Measurements from ENCODE around the gene GALNS.

- no peak for TF ChIP-seq CTCF (conservative IDR thresholded peaks at IDR 0.05; ENCODE audit: low read depth in 2 of 2)
- TF ChIP-seq, protein P1, sequence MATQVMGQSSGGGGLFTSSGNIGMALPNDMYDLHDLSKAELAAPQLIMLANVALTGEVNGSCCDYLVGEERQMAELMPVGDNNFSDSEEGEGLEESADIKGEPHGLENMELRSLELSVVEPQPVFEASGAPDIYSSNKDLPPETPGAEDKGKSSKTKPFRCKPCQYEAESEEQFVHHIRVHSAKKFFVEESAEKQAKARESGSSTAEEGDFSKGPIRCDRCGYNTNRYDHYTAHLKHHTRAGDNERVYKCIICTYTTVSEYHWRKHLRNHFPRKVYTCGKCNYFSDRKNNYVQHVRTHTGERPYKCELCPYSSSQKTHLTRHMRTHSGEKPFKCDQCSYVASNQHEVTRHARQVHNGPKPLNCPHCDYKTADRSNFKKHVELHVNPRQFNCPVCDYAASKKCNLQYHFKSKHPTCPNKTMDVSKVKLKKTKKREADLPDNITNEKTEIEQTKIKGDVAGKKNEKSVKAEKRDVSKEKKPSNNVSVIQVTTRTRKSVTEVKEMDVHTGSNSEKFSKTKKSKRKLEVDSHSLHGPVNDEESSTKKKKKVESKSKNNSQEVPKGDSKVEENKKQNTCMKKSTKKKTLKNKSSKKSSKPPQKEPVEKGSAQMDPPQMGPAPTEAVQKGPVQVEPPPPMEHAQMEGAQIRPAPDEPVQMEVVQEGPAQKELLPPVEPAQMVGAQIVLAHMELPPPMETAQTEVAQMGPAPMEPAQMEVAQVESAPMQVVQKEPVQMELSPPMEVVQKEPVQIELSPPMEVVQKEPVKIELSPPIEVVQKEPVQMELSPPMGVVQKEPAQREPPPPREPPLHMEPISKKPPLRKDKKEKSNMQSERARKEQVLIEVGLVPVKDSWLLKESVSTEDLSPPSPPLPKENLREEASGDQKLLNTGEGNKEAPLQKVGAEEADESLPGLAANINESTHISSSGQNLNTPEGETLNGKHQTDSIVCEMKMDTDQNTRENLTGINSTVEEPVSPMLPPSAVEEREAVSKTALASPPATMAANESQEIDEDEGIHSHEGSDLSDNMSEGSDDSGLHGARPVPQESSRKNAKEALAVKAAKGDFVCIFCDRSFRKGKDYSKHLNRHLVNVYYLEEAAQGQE (IDR thresholded peaks at IDR 0.05; ENCODE audit: unreplicated experiment), result no peak
- TF ChIP-seq EZH2 (IDR thresholded peaks at IDR 0.05; ENCODE audit: low read depth, unreplicated experiment), result no peak
- TF ChIP-seq CREB1 (CRISPR knock-in tag; IDR thresholded peaks at IDR 0.05; ENCODE audit: low read depth), result no peak
- TF ChIP-seq POLR2AphosphoS5 (IDR thresholded peaks at IDR 0.05; ENCODE audit: low read depth), result no peak
- TF ChIP-seq EZH2phosphoT487 (IDR thresholded peaks at IDR 0.05; ENCODE audit: unreplicated experiment), result no peak
- TF ChIP-seq ETS1 (IDR thresholded peaks at IDR 0.05), result no peak
- TF ChIP-seq ZNF462 (CRISPR knock-in tag; IDR thresholded peaks at IDR 0.05), result no peak
- no peak for TF ChIP-seq JUNB (IDR thresholded peaks at IDR 0.05; ENCODE audit: unreplicated experiment)
- no peak for TF ChIP-seq STAT1 (IDR thresholded peaks at IDR 0.05; ENCODE audit: unreplicated experiment)
Observed at GRCh38 chr16:88861359-88861758, 4.6 kb upstream of the GALNS start.

All from GM23338 (cell line).